HG03571 (cell line): Measurements from ENCODE around the gene SDK1.
"Not testable (repeated sequence)": the region's sequence is repeated elsewhere in the genome, so short reads cannot be mapped to it uniquely, and the experiment has no call there.

ENCODE experiments used
- ATAC-seq: cut with Tn5 transposase; IDR thresholded peaks from one replicate; pipeline ENCODE4 v1.9.1; 2021; ENCODE audit not compliant: unreplicated experiment

Gene SDK1

GRCh38 chr7:4234498-4234855 is 933.4 kb downstream of the SDK1 start:
- no peak for ATAC-seq

GRCh38 chr7:4234886-4235285 is 933.8 kb downstream of the SDK1 start:
- ATAC-seq, result no peak

- no peak for ATAC-seq
Measured at GRCh38 chr7:4235596-4235995, 934.5 kb downstream of the SDK1 start.

- ATAC-seq, result no peak
Measured at GRCh38 chr7:4236389-4236788, 935.3 kb downstream of the SDK1 start.

GRCh38 chr7:4236873-4237272 is 935.8 kb downstream of the SDK1 start:
- ATAC-seq, result not testable (repeated sequence)

- ATAC-seq, result no peak
Measured at GRCh38 chr7:4237296-4238235, 936.5 kb downstream of the SDK1 start.

- ATAC-seq, result no peak
Measured at GRCh38 chr7:4238861-4239260, 937.8 kb downstream of the SDK1 start.

- no peak for ATAC-seq
Measured at GRCh38 chr7:4240042-4240441, 939.0 kb downstream of the SDK1 start.

- no peak for ATAC-seq
Measured at GRCh38 chr7:4240520-4241303, 939.7 kb downstream of the SDK1 start.

- ATAC-seq, result no peak
Measured at GRCh38 chr7:4241304-4241612, 940.2 kb downstream of the SDK1 start.

- no peak for ATAC-seq
Measured at GRCh38 chr7:4241791-4242190, 940.7 kb downstream of the SDK1 start.

- no peak for ATAC-seq
Measured at GRCh38 chr7:4242706-4243105, 941.7 kb downstream of the SDK1 start.

GRCh38 chr7:4244041-4244440 is 943.0 kb downstream of the SDK1 start:
- no peak for ATAC-seq

GRCh38 chr7:4244635-4245034 is 943.6 kb downstream of the SDK1 start:
- ATAC-seq, result no peak

GRCh38 chr7:4245135-4245865 is 944.2 kb downstream of the SDK1 start:
- ATAC-seq, result no peak

GRCh38 chr7:4245866-4246470 is 944.9 kb downstream of the SDK1 start:
- ATAC-seq, result no peak

- ATAC-seq, result no peak
Measured at GRCh38 chr7:4246536-4246935, 945.5 kb downstream of the SDK1 start.

- ATAC-seq, result no peak
Measured at GRCh38 chr7:4247106-4247876, 946.2 kb downstream of the SDK1 start.

GRCh38 chr7:4248295-4248694 is 947.2 kb downstream of the SDK1 start:
- no peak for ATAC-seq

GRCh38 chr7:4249241-4249640 is 948.2 kb downstream of the SDK1 start:
- ATAC-seq, result no peak
